IPS DF 6.9 (cell line): ENCODE measurements around the gene SPPL3.
"Not testable (repeated sequence)": the region's sequence is repeated elsewhere in the genome, so short reads cannot be mapped to it uniquely, and the experiment has no call there.

Experiments
- DNase-seq: peaks from one replicate; pipeline ENCODE4 v3.0.0-alpha.2; 2013; ENCODE audit warnings: low read depth, low spot score
- H3K27ac ChIP-seq: one replicate; pipeline ENCODE4 v1.5.1; 2013; ENCODE audit warnings: low read length, control low read depth
- H3K27me3 ChIP-seq: 2 replicates; pipeline ENCODE4 v1.6.1; 2013; ENCODE audit warnings: mild to moderate bottlenecking, low read length; ENCODE audit not compliant: control insufficient read depth, insufficient read depth
- H3K36me3 ChIP-seq: 2 replicates; pipeline ENCODE4 v1.6.1; 2013; ENCODE audit warnings: low read length; ENCODE audit not compliant: control insufficient read depth, insufficient read depth
- H3K4me1 ChIP-seq: 2 replicates; pipeline ENCODE4 v1.6.1; 2013; ENCODE audit warnings: low read length; ENCODE audit not compliant: control insufficient read depth, insufficient read depth
- H3K4me3 ChIP-seq: 2 replicates; pipeline ENCODE4 v1.5.1; 2013; ENCODE audit warnings: mild to moderate bottlenecking, low read length
- H3K9me3 ChIP-seq: 2 replicates; pipeline ENCODE4 v1.6.1; 2013; ENCODE audit warnings: low read length, inconsistent platforms; ENCODE audit not compliant: control insufficient read depth, insufficient read depth
- WGBS: extraction: QIAGEN DNeasy Blood & Tissue Kit; methylation state at CpG from one replicate; pipeline ENCODE4 v1.1.7; 2013; ENCODE audit warnings: mixed read lengths, missing lambda C conversion rate; ENCODE audit not compliant: insufficient read length, insufficient coverage; 5-methylcytosine and 5-hydroxymethylcytosine counted together

Gene SPPL3, protein sequence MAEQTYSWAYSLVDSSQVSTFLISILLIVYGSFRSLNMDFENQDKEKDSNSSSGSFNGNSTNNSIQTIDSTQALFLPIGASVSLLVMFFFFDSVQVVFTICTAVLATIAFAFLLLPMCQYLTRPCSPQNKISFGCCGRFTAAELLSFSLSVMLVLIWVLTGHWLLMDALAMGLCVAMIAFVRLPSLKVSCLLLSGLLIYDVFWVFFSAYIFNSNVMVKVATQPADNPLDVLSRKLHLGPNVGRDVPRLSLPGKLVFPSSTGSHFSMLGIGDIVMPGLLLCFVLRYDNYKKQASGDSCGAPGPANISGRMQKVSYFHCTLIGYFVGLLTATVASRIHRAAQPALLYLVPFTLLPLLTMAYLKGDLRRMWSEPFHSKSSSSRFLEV

DNA sequence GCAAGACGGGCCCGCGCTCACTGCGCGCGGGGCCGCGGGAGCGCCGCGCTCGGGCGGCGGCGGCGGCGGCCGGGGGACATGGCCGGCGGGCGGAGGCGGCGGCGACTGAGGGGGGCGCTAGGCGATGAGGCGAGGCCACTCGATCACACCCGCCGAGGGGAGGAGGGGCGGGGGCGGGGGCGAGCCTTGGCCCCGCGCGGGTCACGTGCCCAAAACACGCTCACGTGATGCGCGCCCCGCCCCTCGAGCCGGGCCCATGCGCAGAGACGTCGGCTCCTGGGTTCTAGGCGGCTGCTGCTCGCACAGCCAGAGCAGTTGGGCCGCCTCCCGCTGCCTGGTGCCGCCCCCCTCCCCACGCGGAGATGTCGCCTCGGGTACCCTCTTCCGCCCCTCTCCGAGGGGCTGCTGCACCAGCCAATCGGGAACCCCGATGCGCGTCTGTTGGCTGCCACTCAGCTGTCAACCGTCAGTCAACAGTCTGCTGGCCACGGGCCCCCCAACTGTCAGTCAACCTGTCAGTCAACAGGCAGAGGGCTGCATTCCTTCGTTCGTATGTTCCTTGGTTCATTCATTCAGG, at the start of gene SPPL3:
Gene SPPL3, minus strand, starts transcription at position 162 of the 577 bp plus-strand sequence. CDS start 491 bp downstream, outside the sequence.
- no peaks in the 10 kb centered on the region; the same call in 1 of the 2 replicates for H3K36me3 ChIP-seq
- H3K4me3 ChIP-seq = peak within 1 kb of the TSS; percentile 100
- H3K9me3 ChIP-seq = no peaks in the 10 kb centered on the region
- H3K27ac ChIP-seq = no peak within 1 kb of the TSS
- WGBS = no CpG with 5 or more reads among the region's 66 CpGs
- DNase-seq = no peak
- H3K4me1 ChIP-seq = peaks cover 1% of the 10 kb centered on the region; the same call in 1 of the 2 replicates
- no peaks in the 10 kb centered on the region for H3K27me3 ChIP-seq

DNA sequence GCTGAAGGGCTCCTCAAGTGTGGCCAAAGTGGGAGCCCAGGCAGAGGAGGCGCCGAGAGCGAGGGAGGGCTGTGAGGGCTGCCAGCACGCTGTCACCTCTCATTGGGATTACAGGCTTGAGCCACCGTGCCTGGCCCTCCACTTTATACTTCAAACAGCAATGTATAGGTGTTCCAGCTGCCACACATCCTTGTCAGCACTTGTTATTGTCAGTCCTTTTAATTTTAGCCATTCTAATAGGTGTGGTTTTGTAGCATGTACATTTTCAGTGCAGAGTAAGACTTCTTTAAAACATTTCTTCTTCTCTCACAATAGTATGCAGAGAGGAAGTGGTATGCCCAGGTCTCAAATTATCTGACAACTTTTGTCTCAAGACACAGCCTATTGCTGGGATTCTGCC, 46.6 kb upstream of the SPPL3 start:
- Histone ChIP-seq H3K27me3 (no peaks in the 10 kb centered on the region), H3K4me1 (no peaks in the 10 kb centered on the region), H3K4me3 (no peak overlapping the region), H3K9me3 (no peaks in the 10 kb centered on the region), H3K36me3 (no peaks in the 10 kb centered on the region), H3K27ac (no peak overlapping the region)
- no CpG with 5 or more reads among the region's 5 CpGs for WGBS
- no peak for DNase-seq

DNA sequence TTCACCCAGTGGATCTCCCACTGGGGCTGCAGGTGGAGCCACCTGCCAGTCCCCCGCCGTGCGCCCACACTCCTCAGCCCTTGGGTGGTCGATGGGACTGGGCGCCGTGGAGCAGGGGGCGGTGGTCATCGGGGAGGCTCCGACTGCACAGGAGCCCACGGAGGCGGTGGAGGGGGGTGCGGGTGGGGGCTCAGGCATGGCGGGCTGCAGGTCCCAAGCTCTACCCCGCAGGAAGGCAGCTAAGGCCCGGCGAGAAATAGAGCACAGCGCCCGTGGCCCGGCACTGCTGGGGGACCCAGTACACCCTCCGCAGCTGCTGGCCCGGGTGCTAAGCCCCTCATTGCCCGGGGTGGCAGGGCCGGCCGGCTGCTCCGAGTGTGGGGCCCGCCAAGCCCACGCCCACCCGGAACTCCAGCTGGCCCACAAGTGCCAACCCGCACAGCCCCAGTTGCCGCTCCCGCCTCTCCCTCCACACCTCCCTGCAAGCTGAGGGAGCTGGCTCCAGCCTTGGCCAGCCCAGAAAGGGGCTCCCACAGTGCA, 46.2 kb upstream of the SPPL3 start:
- WGBS = no CpG with 5 or more reads among the region's 31 CpGs
- H3K4me3 ChIP-seq, H3K9me3 ChIP-seq, H3K27ac ChIP-seq, H3K4me1 ChIP-seq, DNase-seq, H3K27me3 ChIP-seq, H3K36me3 ChIP-seq: not testable (repeated sequence)

DNA sequence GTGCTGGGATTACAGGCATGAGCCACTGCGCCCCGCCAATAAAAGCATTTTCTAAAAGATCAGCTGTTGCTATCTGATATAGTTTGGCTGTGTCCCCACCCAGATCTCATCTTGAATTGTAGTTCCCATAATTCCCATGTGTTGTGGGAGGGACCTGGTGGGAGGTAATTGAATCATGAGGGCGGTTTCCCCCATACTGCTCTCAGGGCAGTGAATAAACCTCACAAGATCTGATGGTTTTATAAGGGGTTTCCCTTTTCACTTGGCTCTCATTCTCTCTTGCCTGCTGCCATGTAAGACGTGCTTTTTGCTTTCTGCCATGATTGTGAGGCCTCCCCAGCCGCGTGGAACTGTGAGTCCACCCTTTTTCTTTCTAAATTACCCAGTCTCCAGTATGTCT, 41.4 kb upstream of the SPPL3 start:
- H3K9me3 ChIP-seq, H3K4me3 ChIP-seq, H3K27me3 ChIP-seq, DNase-seq, H3K27ac ChIP-seq, H3K4me1 ChIP-seq, H3K36me3 ChIP-seq: not testable (repeated sequence)
- no CpG with 5 or more reads among the region's 6 CpGs for WGBS

DNA sequence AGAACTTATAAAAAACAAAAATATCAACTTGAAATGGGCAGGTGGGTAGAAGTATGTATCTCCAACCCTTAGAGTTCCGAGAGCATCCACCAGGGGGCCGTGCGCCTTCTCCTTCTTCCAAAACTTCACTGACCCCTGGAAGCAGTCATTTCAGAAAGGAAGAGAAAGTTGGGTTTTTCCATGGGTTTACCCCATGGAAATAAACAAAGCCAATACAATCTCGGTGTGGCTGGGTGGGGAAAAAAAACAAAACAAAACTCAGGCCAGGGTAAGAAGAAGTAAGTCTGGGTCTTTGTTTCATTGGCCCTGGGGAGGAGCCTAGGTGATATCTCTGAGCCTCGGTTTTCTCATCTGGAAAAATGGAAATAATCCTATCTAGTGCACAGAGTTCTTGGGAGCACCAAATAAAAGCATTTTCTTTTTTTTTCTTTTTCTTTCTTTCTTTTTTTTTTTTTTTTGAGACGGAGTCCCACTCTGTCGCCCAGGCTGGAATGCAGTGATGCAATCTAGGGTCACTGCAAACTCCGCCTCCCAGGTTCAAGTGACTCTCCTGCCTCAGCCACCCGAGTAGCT, 40.6 kb upstream of the SPPL3 start:
- no CpG with 5 or more reads among the region's 9 CpGs for WGBS
- peak; percentile 41 for DNase-seq
- H3K4me3 ChIP-seq = no peak overlapping the region
- no peaks in the 10 kb centered on the region for H3K36me3 ChIP-seq
- no peaks in the 10 kb centered on the region for H3K4me1 ChIP-seq
- no peaks in the 10 kb centered on the region for H3K27me3 ChIP-seq
- no peaks in the 10 kb centered on the region for H3K9me3 ChIP-seq
- H3K27ac ChIP-seq = no peak overlapping the region

DNA sequence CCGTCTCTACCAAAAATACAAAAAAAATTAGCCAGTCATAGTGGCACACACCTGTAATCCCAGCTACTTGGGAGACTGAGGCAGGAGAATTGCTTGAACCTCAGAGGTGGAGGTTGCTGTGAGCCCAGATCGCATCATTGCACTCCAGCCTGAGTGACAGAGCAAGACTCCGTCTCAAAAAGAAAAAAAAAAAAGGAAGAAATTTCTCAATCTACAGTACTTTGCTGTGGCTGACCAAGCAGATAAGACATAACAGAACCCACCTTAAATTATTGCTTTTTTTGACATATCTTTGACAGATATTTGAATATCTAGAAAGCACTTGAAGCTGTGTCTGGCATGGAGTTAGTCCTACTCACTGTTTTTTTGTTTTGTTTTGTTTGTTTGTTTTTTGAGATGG, 39.3 kb upstream of the SPPL3 start:
- Histone ChIP-seq H3K27ac (no peak overlapping the region), H3K4me3 (no peak overlapping the region), H3K36me3 (no peaks in the 10 kb centered on the region), H3K4me1 (no peaks in the 10 kb centered on the region), H3K9me3 (no peaks in the 10 kb centered on the region), H3K27me3 (no peaks in the 10 kb centered on the region)
- no peak for DNase-seq
- whole genome bisulfite sequencing = no CpG with 5 or more reads among the region's 3 CpGs

DNA sequence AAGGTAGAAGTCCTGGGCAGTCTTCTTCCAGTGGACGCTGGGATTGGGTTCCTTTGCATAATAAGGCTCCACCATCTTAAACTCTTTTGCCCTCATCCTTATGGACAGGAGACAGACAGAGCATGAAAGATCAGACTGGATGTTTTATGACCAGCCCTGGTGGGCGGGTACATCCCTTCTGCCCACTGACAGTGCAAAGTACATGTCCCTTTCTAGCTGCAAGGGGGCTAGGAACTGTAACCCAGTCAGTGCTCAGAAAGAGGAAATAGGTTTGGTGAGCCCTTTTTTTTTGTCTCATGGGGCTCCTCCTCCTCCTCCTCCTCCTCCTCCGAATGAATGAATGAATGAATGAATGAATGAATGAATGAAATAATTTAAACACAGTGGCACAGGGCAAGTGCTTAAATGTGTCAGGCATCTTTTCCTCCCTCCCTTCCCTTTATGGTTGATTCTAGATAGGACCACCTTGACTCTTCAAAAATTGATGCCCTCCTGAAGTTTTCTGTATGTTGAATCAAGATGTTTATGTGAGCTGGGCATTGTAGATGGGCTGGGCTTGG, 37.8 kb upstream of the SPPL3 start:
- Histone ChIP-seq H3K36me3 (no peaks in the 10 kb centered on the region), H3K4me3 (no peak overlapping the region), H3K27ac (no peak overlapping the region), H3K27me3 (no peaks in the 10 kb centered on the region), H3K9me3 (no peaks in the 10 kb centered on the region), H3K4me1 (no peaks in the 10 kb centered on the region)
- no CpG with 5 or more reads among the region's 3 CpGs for WGBS
- DNase-seq = no peak

DNA sequence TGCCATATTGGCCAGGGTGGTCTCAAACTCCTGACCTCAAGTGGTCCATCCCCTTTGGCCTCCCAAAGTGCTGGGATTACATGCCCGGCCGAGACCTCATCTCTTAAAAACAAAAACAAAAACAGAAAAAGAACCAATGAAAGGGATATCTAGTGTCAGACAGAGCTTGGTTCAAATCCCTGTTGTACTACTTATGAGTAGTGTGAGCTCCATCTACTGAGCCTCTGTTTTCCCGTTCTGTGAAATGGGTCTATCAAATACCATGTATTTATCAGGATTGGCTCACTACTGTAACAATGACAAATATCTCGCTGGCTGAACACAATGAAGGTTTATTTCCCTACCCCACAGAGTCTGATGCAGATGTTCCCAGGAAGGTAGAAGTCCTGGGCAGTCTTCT, 37.3 kb upstream of the SPPL3 start:
- WGBS = no CpG with 5 or more reads among the region's 4 CpGs
- no peaks in the 10 kb centered on the region for H3K9me3 ChIP-seq
- H3K36me3 ChIP-seq = no peaks in the 10 kb centered on the region
- no peak overlapping the region for H3K27ac ChIP-seq
- no peaks in the 10 kb centered on the region for H3K27me3 ChIP-seq
- no peak for DNase-seq
- no peaks in the 10 kb centered on the region for H3K4me1 ChIP-seq
- H3K4me3 ChIP-seq = no peak overlapping the region

DNA sequence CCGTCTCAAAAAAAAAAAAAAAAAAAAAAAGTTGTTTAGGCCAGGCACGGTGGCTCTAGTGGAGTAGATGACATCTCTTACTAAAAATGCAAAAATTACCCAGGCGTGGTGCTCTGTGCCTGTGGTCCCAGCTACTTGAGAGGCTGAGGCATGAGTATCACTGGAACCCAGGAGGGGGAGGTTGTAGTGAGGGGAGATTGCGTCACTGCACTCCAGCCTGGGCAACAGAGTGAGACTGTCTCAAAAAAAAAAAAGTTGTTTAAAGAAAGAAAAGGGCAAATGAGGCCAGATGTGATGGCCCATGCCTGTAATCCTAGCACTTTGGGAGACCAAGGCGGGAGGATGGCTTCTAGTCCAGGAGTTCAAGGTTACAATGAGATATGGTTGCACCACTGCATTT, 36.6 kb upstream of the SPPL3 start:
- Histone ChIP-seq H3K4me3 (no peak overlapping the region), H3K4me1 (no peaks in the 10 kb centered on the region), H3K9me3 (no peaks in the 10 kb centered on the region), H3K36me3 (no peaks in the 10 kb centered on the region), H3K27ac (no peak overlapping the region), H3K27me3 (no peaks in the 10 kb centered on the region)
- no peak for DNase-seq
- WGBS = no CpG with 5 or more reads among the region's 5 CpGs

DNA sequence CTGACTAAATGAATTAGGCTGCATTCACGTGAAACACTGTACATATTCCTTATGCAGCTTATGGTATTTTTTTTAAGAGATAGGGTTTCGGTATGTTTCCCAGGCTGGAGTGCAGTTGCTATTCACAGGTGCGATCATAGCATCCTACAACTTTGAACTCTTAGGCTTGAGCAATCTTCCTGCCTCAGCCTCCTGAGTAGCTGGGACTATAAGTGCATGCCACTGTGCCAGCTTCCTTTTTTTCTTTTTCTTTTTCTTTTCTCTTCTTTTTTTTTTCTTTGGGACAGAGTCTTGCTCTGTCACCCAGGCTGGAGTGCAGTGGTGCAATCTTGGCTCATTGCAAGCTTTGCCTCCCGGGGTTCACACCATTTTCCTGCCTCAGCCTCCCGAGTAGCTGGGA, 35.8 kb upstream of the SPPL3 start:
- DNase-seq = no peak
- H3K9me3 ChIP-seq = no peaks in the 10 kb centered on the region
- no CpG with 5 or more reads among the region's 5 CpGs for WGBS
- no peak overlapping the region for H3K4me3 ChIP-seq
- H3K27ac ChIP-seq = no peak overlapping the region
- H3K27me3 ChIP-seq = no peaks in the 10 kb centered on the region
- H3K36me3 ChIP-seq = no peaks in the 10 kb centered on the region
- no peaks in the 10 kb centered on the region for H3K4me1 ChIP-seq
